ENCODE results near the gene FOXK2. TPM values are rescaled to one million over a fixed set of nuclear protein-coding genes. Genes with fewer than 3 reads are reported as not detected.

FOXK2 gene
- total and polyA plus RNA-seq, 2 donors (not counting 1 experiment from before 2014, with no cell fraction given) = 19.7 to 62.7 TPM

GRCh38 chr17:82525712-82526111 lies 6.2 kb downstream of the FOXK2 start:
- Histone ChIP-seq H3K36me3 (replicated peaks in 1 of 2; ENCODE audit: control extremely low read depth in 1 of 2, control insufficient read depth in 1 of 2, extremely low read depth in 1 of 2, insufficient read depth in 2 of 2, low read length in 1 of 2) (no peaks in the 10 kb centered on the region), H3K27me3 (replicated peaks in 1 of 4; ENCODE audit: control extremely low read depth in 1 of 4, control insufficient read depth in 3 of 4, insufficient read depth in 4 of 4, low read length in 3 of 4) (no peaks in the 10 kb centered on the region), H3K9me3 (ENCODE audit: control extremely low read depth in 1 of 3, control insufficient read depth in 2 of 3, insufficient read depth in 1 of 3, low read length in 2 of 3) (no peaks in the 10 kb centered on the region), H3K4me2 (replicated peaks; ENCODE audit: low read depth, low read length, poor library complexity, severe bottlenecking) (no peak overlapping the region), H3K4me3 (ENCODE audit: control extremely low read depth in 1 of 5, extremely low read depth in 1 of 5, insufficient read depth in 1 of 5, low read depth in 2 of 5, low read length in 4 of 5) (no peak overlapping the region), H3K79me2 (ENCODE audit: control insufficient read depth, insufficient read depth, low read length) (peaks cover 99% of the 10 kb centered on the region), H3K4me1 (ENCODE audit: control insufficient read depth in 2 of 2, insufficient read depth in 2 of 2, low read length in 2 of 2) (peaks cover 6 to 13% of the 10 kb centered on the region in 2 donors), H3K27ac (ENCODE audit: low read length in 2 of 2) (no peak overlapping the region), H3K9ac (ENCODE audit: low read length) (no peak overlapping the region), H4K20me1 (ENCODE audit: control insufficient read depth, insufficient read depth, low read length, poor library complexity, severe bottlenecking) (peaks cover 83% of the 10 kb centered on the region), H2AFZ (ENCODE audit: insufficient read depth, low read depth, low read length, poor library complexity, severe bottlenecking) (no peak overlapping the region)
- H3K4me3 Mint-ChIP-seq = no peak overlapping the region
- ATAC-seq (ENCODE audit: low read depth) = no peak
- no peaks in the 10 kb centered on the region for H3K9me3 Mint-ChIP-seq (ENCODE audit: insufficient read depth)
- WGBS (ENCODE audit: insufficient coverage) = 77% methylated on average over 4 of the region's 4 CpGs
- intact Hi-C loops (cut with micrococcal nuclease) = no loop called here
- ChIA-PET POLR2A (interaction anchor here (0.6 kb wide), 1 partner anchor 34 kb away, joined by 8 read pairs; no protein-coding TSS in a partner anchor), CTCF (no interaction called here)
- peaks cover 56% of the 10 kb centered on the region for H3K4me1 Mint-ChIP-seq
- no peak for TF ChIP-seq EZH2 (IDR thresholded peaks at IDR 0.05; ENCODE audit: borderline replicate concordance, insufficient read depth, low read depth, low read length, poor library complexity, severe bottlenecking)
- TF ChIP-seq, protein P1, sequence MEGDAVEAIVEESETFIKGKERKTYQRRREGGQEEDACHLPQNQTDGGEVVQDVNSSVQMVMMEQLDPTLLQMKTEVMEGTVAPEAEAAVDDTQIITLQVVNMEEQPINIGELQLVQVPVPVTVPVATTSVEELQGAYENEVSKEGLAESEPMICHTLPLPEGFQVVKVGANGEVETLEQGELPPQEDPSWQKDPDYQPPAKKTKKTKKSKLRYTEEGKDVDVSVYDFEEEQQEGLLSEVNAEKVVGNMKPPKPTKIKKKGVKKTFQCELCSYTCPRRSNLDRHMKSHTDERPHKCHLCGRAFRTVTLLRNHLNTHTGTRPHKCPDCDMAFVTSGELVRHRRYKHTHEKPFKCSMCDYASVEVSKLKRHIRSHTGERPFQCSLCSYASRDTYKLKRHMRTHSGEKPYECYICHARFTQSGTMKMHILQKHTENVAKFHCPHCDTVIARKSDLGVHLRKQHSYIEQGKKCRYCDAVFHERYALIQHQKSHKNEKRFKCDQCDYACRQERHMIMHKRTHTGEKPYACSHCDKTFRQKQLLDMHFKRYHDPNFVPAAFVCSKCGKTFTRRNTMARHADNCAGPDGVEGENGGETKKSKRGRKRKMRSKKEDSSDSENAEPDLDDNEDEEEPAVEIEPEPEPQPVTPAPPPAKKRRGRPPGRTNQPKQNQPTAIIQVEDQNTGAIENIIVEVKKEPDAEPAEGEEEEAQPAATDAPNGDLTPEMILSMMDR (IDR thresholded peaks at IDR 0.05) = no peak
- no peaks in the 10 kb centered on the region for H3K27me3 Mint-ChIP-seq
- no peak for DNase-seq
- H3K27ac Mint-ChIP-seq = no peak overlapping the region

- WGBS (ENCODE audit: insufficient coverage) = 95% methylated on average over 4 of the region's 8 CpGs
Observed at GRCh38 chr17:82527898-82528297, 8.4 kb downstream of the FOXK2 start.

More at GRCh38 chr17:82527898-82528297, 8.4 kb downstream of the FOXK2 start:
- H3K4me2 ChIP-seq (replicated peaks; ENCODE audit: low read depth, low read length, poor library complexity, severe bottlenecking) = no peak overlapping the region
- TF ChIP-seq, protein P1 (IDR thresholded peaks at IDR 0.05) = no peak
- TF ChIP-seq EZH2 (IDR thresholded peaks at IDR 0.05; ENCODE audit: borderline replicate concordance, insufficient read depth, low read depth, low read length, poor library complexity, severe bottlenecking) = no peak
- H3K9ac ChIP-seq (ENCODE audit: low read length) = no peak overlapping the region
- peaks cover 93% of the 10 kb centered on the region for H4K20me1 ChIP-seq (ENCODE audit: control insufficient read depth, insufficient read depth, low read length, poor library complexity, severe bottlenecking)
- H3K36me3 ChIP-seq (replicated peaks in 1 of 2; ENCODE audit: control extremely low read depth in 1 of 2, control insufficient read depth in 1 of 2, extremely low read depth in 1 of 2, insufficient read depth in 2 of 2, low read length in 1 of 2) = no peaks in the 10 kb centered on the region
- H3K27ac ChIP-seq (ENCODE audit: low read length in 2 of 2) = no peak overlapping the region
- ATAC-seq (ENCODE audit: low read depth) = no peak
- H3K9me3 Mint-ChIP-seq (ENCODE audit: insufficient read depth) = no peaks in the 10 kb centered on the region
- H3K4me3 Mint-ChIP-seq = no peak overlapping the region
- no peak overlapping the region for H3K4me3 ChIP-seq (ENCODE audit: control extremely low read depth in 1 of 5, extremely low read depth in 1 of 5, insufficient read depth in 1 of 5, low read depth in 2 of 5, low read length in 4 of 5)
- peaks cover 53% of the 10 kb centered on the region for H3K4me1 Mint-ChIP-seq
- intact Hi-C loops (cut with micrococcal nuclease) = no loop called here
- H2AFZ ChIP-seq (ENCODE audit: insufficient read depth, low read depth, low read length, poor library complexity, severe bottlenecking) = no peak overlapping the region
- no peaks in the 10 kb centered on the region for H3K27me3 Mint-ChIP-seq
- peaks cover 99% of the 10 kb centered on the region for H3K79me2 ChIP-seq (ENCODE audit: control insufficient read depth, insufficient read depth, low read length)
- no peak for DNase-seq
- ChIA-PET POLR2A (no interaction called here), CTCF (interaction anchor here (0.8 kb wide), 1 partner anchor 36 kb away, joined by 3 read pairs; no protein-coding TSS in a partner anchor)
- H3K9me3 ChIP-seq (ENCODE audit: control extremely low read depth in 1 of 3, control insufficient read depth in 2 of 3, insufficient read depth in 1 of 3, low read length in 2 of 3) = no peaks in the 10 kb centered on the region
- no peaks in the 10 kb centered on the region for H3K27me3 ChIP-seq (replicated peaks in 1 of 4; ENCODE audit: control extremely low read depth in 1 of 4, control insufficient read depth in 3 of 4, insufficient read depth in 4 of 4, low read length in 3 of 4)
- H3K4me1 ChIP-seq (ENCODE audit: control insufficient read depth in 2 of 2, insufficient read depth in 2 of 2, low read length in 2 of 2) = peaks cover 10 to 16% of the 10 kb centered on the region in 2 donors
- H3K27ac Mint-ChIP-seq = peak overlapping the region; percentile 26

Data from B cell (primary cell).